Progenitor cell of endocrine pancreas (in vitro differentiated cells): ENCODE data around the gene OGA. TPM values are rescaled to one million over a fixed set of nuclear protein-coding genes. Genes with fewer than 3 reads are reported as not detected.

Experiments used
- DNase-seq: peaks from one replicate; pipeline ENCODE4 v3.0.0; 2021; ENCODE audit warnings: low spot score; ENCODE audit not compliant: unreplicated experiment
- H3K27ac Mint-ChIP-seq: 2 replicates; pipeline ENCODE4 v1.8.0; 2021; ENCODE audit warnings: mild to moderate bottlenecking, moderate library complexity, mixed read lengths
- H3K27me3 Mint-ChIP-seq: 2 replicates; pipeline ENCODE4 v1.8.0; 2021; ENCODE audit warnings: mixed read lengths
- H3K36me3 Mint-ChIP-seq: 2 replicates; pipeline ENCODE4 v1.8.0; 2022; ENCODE audit warnings: mixed read lengths; ENCODE audit not compliant: insufficient read depth
- H3K4me1 Mint-ChIP-seq: 2 replicates; pipeline ENCODE4 v1.8.0; 2021; ENCODE audit warnings: low read depth, mixed read lengths
- H3K4me3 Mint-ChIP-seq: 2 replicates; pipeline ENCODE4 v1.8.0; 2021; ENCODE audit warnings: low read depth, mild to moderate bottlenecking, moderate library complexity, mixed read lengths
- H3K9me3 Mint-ChIP-seq: 2 replicates; pipeline ENCODE4 v1.8.0; 2021; ENCODE audit warnings: low read depth, mixed read lengths
- total RNA-seq: library from RNA; stranded (reverse); gene quantifications from 2 replicates; pipeline ENCODE4 v1.2.1, GENCODE V29; 2021
- TF ChIP-seq, protein P1 (sequence below): fragments of 200-600 bp; sonication (generic); IDR thresholded peaks from one replicate; pipeline ENCODE4 v1.5.0; 2021; ENCODE audit warnings: antibody characterized with exemption, mild to moderate bottlenecking; ENCODE audit not compliant: unreplicated experiment

Gene OGA
- total RNA-seq, 1 donor from 2014 or later = 148 TPM

DNA sequence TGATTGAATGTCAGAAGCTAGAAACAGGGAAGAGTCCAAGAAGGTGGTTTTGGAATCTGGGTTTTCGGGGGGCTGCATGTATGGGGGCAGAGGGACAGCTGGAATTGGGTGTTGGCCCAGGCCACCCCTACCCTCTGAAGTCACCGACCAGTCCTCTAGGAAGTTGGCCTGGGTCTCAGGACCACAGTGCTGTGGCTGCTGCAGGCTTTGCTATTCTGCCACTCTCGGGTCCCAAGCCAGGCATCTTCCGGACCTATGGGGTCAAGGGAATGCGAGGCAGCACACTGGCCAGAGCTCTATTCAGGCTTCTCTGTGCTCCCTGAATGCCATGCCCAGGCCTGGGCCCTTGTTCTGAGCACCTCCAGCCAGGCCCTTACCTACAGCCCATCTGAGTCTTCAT, 55.5 kb downstream of the OGA start:
- peaks cover 72% of the 10 kb centered on the region for H3K27me3 Mint-ChIP-seq
- H3K36me3 Mint-ChIP-seq = no peaks in the 10 kb centered on the region
- H3K4me3 Mint-ChIP-seq = no peak overlapping the region
- no peak overlapping the region for H3K27ac Mint-ChIP-seq
- TF ChIP-seq, protein P1, sequence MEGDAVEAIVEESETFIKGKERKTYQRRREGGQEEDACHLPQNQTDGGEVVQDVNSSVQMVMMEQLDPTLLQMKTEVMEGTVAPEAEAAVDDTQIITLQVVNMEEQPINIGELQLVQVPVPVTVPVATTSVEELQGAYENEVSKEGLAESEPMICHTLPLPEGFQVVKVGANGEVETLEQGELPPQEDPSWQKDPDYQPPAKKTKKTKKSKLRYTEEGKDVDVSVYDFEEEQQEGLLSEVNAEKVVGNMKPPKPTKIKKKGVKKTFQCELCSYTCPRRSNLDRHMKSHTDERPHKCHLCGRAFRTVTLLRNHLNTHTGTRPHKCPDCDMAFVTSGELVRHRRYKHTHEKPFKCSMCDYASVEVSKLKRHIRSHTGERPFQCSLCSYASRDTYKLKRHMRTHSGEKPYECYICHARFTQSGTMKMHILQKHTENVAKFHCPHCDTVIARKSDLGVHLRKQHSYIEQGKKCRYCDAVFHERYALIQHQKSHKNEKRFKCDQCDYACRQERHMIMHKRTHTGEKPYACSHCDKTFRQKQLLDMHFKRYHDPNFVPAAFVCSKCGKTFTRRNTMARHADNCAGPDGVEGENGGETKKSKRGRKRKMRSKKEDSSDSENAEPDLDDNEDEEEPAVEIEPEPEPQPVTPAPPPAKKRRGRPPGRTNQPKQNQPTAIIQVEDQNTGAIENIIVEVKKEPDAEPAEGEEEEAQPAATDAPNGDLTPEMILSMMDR = no peak
- H3K4me1 Mint-ChIP-seq = peaks cover 2% of the 10 kb centered on the region
- no peaks in the 10 kb centered on the region for H3K9me3 Mint-ChIP-seq
- no peak for DNase-seq

DNA sequence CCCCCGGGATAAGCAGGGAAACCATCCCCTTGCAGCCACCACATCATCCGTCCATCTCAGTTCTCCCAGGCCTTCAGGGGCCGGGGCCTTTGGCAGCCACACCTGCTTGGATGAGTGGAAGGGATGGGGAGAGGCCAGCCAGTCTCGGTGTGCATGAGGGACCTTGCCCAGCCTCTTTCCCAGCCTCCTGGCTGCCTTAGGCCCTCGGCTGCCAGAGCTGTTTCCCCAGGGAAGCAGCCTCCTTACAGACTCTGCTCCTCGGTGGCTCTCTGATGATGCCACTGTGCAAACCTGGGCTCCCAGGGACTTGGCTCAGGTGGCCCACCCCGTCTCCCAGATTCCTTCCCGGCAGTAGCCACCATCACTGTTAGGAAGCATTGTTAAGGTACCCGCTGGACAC, 57.0 kb downstream of the OGA start:
- DNase-seq = no peak
- Mint-ChIP-seq H3K4me1 (no peaks in the 10 kb centered on the region), H3K36me3 (no peaks in the 10 kb centered on the region), H3K9me3 (no peaks in the 10 kb centered on the region), H3K27ac (no peak overlapping the region), H3K4me3 (no peak overlapping the region), H3K27me3 (peaks cover 67% of the 10 kb centered on the region)
- TF ChIP-seq, protein P1 = no peak

DNA sequence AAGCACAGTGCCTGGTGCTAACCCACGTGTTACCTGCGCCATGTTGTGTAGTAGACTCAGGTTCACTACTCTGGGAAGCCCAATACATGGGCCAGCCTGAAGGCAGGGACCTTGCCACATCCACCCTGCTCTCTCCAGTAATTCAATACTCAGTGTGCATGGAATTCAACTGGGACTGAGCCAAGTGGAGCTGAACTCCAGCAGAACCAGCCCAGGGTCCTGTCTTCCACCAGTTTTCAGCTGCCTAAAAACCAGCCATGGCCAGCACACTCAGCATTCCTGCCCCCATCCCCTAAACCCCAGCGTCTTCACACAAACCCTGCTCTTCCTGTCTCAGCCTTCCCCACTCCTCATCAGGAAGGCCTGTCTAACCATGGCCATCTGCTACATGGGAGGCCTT, 57.7 kb downstream of the OGA start:
- TF ChIP-seq, protein P1 = no peak

DNA sequence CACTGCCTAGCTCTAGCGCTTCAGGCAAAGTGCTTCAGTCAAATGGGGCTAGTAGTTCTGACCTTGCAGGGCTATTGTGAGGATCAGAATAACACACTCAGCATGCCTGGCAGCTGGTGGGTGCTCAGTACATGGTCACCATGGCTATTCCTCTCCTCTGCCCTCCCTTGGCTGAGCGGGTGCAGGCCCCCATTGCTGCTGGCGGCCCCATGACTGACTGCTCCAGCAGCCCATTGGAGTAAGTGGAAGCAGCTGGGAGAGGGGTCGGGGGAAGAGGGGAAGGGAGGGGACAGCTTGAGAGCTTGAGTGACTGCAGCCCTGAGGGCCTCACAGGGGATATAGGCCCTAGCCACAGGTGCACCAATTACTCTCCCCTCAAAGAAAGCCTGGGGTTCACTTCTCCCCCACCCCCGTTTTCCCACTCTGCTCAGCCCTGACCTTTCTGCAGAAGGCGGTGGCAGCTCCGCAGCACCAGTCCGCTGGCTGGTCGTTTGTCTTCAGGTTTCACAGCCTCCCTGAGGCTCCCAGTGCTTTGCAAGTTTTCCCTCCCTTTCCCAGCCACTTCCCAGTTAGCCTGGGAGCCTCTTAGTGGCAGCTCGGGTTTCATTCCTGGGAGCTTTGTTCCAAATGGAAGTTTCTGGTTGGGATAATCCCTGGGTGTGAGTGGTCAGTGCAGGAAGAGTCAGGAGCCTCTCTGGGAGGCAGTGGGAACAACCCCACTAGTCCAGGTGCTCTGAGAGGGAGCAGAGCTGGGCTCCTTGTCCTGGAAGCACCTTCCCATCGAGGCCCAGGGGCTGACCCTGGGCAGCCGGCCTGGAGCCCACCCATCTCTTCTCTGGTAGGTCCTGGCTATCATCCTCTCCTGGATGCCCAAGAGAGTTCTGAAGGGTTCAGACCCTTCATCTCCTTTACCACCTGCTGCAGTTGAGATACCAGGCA, 58.7 kb downstream of the OGA start:
- Mint-ChIP-seq H3K4me3 (no peak overlapping the region), H3K9me3 (no peaks in the 10 kb centered on the region), H3K27ac (no peak overlapping the region), H3K4me1 (no peaks in the 10 kb centered on the region), H3K36me3 (no peaks in the 10 kb centered on the region), H3K27me3 (peaks cover 55% of the 10 kb centered on the region)
- TF ChIP-seq, protein P1 = no peak
- no peak for DNase-seq

More for the DNA sequence above, 57.7 kb downstream of the OGA start:
- Mint-ChIP-seq H3K27ac (peak overlapping the region; percentile 21), H3K4me3 (no peak overlapping the region), H3K36me3 (no peaks in the 10 kb centered on the region), H3K27me3 (peaks cover 61% of the 10 kb centered on the region), H3K9me3 (no peaks in the 10 kb centered on the region), H3K4me1 (no peaks in the 10 kb centered on the region)
- no peak for DNase-seq

DNA sequence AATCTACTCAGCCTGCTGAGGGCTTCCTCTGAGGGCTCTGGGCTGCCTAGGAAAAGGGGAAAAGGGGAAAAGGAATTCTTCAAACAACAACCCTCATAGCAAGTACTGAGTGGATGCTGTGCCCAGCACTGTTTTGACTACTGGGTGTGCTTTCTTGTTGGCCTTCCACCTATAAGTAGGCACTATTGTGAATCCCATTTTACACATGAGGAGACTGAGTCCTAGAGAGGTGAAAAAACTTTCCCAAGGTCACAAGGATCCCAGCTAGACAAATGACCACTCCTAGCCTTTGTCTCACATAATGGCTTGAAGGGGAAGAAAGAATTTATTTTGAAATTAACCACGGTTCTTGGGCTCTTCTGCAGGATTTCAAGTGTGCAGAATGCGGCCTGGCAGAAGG, 59.4 kb downstream of the OGA start:
- Mint-ChIP-seq H3K4me3 (no peak overlapping the region), H3K36me3 (no peaks in the 10 kb centered on the region), H3K27me3 (peaks cover 52% of the 10 kb centered on the region), H3K9me3 (no peaks in the 10 kb centered on the region), H3K27ac (no peak overlapping the region), H3K4me1 (no peaks in the 10 kb centered on the region)
- TF ChIP-seq, protein P1 = no peak
- DNase-seq = no peak
